Left renal pelvis (tissue), 4 donors: ENCODE data around the gene DDIT4. TPM values are rescaled to one million over a fixed set of nuclear protein-coding genes. Genes with fewer than 3 reads are reported as not detected.
"Not testable (repeated sequence)": the region's sequence is repeated elsewhere in the genome, so short reads cannot be mapped to it uniquely, and the experiment has no call there.

Source experiments
- DNase-seq, 4 donors: peaks; one replicate each; pipeline ENCODE4 v3.0.0-alpha.2; 2013; ENCODE audit warnings: low read depth in 4 of 4, low spot score in 3 of 4
- polyA plus RNA-seq, 4 donors: library from polyadenylated mRNA; unstranded; fragments of 120-200 nt; gene quantifications; one replicate each; pipeline ENCODE4 v1.2.1, GENCODE V29; 2013; ENCODE audit not compliant: insufficient read length in 4 of 4

The DDIT4 gene, protein sequence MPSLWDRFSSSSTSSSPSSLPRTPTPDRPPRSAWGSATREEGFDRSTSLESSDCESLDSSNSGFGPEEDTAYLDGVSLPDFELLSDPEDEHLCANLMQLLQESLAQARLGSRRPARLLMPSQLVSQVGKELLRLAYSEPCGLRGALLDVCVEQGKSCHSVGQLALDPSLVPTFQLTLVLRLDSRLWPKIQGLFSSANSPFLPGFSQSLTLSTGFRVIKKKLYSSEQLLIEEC
- polyA plus RNA-seq = 10 to 100 TPM; 35.6 to 68.8 (median 54.1) TPM

DNA sequence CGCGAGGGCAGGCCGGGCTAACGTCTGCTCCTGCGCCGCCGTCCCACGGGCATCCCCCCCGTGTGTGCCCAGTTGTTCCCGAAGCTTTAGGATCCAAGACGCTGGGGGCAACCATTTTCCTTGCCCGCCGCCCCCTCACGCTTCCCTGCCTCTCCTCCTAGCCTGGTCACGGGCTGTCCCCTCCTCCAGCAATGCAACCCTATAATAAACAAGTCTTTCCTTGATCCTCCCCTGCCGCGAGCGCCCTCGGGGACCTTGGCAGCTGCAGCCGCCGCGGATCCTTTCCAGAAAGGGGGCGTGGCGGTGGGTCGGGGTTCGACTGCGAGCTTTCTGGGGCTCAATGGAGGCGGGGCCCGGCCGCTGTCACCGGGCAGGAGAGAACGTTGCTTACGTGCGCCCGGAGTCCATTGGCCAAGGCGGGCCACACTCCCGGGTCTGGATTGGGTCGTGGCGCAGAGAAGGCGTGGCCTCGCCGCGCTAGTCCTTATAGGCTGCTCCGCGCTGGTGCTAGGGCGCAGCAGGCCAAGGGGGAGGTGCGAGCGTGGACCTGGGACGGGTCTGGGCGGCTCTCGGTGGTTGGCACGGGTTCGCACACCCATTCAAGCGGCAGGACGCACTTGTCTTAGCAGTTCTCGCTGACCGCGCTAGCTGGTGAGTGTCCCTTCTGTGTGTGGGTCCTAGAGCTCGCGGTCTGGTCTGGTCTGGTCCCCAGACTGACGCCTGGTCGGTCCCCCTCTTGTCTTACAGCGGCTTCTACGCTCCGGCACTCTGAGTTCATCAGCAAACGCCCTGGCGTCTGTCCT is at the start of gene DDIT4:
Gene DDIT4 (plus strand): TSS at position 515 of the 803 bp plus-strand sequence. CDS start 293 bp downstream, outside the sequence.
- peak; percentile 95 to 98 (median 96) for DNase-seq

DNA sequence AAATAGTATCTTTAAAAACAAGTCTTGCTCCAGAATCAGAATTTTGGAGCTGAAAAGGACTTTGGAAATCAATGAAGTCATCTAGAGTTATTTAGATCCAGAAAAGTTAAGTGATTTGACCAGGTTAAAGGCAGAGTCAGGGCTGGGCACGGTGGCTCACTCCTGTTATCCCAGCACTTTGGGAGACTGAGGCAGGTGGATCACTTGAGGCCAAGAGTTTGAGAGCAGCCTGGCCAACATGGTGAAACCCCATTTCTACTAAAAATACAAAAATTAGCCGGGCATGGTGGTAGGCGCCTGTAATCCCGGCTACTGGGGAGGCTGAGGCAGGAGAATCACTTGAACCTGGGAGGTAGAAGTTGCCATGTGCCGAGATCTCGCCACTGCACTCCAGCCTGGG is 49.5 kb upstream of the DDIT4 start:
- not testable (repeated sequence) for DNase-seq

DNA sequence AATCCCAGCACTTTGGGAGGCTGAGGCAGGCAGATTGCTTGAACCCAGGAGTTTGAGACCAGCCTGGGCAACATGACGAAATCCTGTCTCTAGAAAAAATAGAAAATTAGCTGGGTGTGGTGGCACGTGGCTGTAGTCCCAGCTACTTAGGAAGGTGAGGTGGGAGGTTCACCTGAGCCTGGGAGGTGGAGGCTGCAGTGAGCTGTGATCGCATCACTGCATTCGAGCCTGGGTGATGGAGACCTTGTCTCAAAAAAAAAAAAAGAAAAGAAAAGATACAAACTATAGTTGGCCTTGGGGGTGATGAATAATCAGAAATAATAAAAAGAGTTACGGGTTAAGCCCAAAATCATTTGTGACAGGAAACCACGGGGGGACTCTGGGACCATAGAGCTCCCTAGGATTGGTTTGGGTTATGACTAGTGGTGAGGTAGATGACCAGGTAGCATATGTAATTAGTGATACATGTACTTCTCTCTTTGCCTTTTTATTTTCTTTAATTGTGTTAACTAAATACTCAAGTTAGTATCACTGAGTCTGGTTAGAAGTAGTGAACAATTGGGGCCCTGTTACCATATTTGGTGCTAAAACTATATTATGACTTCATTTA is 47.2 kb upstream of the DDIT4 start:
- DNase-seq = no peak

DNA sequence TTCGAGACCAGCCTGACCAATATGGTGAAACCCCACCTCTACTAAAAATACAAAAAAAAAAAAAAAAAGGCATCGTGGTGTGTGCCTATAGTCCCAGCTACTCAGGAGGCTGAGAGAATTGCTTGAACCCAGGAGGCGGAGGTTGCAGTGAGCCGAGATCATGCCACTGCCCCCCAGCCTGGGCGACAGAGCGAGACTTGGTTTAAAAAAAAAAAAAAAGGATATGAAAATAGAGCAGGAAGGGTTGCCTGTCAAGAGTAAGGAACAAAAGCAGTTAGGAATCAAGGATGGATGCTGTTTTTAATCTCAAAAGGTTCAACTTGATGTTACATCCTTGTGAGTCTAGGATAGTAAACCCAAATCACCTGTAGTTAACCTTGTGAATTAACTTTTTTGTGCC is 45.9 kb upstream of the DDIT4 start:
- DNase-seq = no peak

DNA sequence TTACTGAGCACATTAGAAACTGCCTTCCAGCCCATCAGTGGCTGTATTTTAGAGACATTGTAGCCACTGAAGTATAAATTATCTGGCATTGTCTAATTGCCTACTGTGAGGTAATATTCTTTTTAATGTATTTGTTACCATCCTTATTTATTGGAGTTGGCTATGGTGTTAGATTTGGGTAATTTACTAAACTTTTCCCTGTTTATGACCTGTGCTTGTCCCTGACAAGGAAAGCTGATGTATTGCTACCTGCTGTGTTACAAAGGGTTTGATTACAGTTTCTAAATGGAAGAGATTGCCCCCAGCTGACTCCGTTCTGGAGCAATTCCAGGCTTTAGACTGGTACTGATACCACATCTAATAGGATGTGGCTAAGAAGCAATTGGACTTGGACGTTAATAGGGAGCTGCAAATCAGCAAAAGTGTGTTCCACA is 45.4 kb upstream of the DDIT4 start:
- no peak for DNase-seq

DNA sequence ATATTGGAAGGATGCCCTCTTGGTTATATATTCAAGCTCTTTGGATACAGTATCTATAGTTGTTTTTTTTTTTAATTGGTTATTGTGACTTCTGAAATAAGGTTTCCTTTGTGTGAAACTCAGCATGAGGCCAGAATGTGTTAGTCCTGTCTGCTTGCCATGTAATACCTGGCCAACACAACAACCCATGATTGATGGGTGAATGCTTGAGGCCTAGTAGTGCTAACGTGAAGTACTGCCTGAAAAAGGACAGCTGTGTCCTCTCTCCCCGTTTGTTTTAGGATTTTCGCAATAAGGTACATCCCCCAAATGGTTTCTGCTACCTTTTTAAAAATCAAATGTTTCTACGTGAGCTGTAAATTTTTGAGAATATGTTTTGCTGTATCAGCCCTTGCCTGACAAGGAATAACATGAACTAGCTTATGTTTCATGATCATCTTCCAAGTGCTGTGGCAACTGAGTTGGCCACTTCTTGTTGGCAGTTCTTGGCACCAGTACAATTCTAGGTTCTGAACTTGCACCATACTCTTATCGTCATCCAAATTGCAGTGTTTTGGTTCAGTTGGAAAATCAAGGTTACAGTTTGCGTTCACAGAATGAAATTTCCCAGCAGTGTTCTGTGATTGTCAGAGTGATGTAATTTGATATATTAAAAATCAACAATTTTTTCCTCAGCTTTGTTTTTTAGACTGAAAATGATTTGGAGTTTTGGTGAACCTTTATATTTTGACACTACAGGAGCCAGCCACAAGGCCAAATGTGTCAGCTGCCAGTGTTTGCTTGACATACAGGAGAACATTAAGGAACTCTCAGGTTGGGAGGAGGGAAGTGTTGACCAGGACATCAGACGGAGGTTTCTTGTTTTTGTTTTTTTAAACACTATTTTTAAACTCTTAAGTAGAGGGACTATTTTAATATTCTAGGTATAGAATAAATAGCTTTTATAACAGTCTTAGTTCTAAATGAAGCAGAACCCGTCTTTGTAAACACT is 44.2 kb upstream of the DDIT4 start:
- no peak for DNase-seq

DNA sequence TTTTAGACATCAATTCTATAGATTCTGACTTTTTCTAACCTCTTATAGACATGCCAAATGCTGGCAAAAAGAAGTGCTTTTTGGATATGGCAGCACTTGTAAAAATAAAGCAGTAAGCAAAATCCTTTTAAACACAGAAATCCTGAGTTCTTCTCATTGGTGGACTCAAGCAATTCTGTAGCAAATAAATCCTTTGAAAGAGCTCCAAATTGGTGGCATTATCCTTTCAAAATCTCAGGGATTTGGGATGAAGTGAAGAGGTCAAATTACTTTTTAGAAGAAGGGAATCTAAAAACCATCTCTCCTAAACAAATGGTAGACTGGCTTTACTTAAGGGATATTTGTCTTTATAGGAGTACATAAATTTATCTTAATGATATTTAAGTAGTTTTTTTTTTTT is 40.1 kb upstream of the DDIT4 start:
- no peak for DNase-seq

DNA sequence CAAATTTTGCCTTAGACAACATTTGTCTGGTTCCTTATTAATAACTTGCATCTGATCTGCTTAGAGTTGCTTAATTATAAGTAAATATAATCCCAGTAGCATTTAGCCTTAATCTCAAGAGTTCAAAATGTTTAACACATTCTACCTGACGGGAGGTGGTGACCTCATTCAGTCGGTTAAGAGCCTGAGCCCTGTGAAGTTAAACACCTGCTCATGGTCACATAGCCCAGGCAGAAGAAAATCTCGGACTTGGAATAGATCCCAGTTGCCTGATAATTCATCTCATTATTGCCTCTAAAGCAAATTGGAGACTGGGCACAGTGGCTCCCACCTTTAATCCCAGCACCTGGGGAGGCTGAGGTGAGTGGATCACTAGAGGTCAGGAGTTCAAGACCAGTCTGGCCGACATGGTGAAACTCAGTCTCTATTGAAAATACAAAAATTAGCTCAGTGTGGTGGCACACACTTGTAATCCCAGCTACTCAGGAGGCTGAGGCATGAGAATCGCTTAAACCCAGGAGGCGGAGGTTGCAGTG is 39.1 kb upstream of the DDIT4 start:
- no peak for DNase-seq

DNA sequence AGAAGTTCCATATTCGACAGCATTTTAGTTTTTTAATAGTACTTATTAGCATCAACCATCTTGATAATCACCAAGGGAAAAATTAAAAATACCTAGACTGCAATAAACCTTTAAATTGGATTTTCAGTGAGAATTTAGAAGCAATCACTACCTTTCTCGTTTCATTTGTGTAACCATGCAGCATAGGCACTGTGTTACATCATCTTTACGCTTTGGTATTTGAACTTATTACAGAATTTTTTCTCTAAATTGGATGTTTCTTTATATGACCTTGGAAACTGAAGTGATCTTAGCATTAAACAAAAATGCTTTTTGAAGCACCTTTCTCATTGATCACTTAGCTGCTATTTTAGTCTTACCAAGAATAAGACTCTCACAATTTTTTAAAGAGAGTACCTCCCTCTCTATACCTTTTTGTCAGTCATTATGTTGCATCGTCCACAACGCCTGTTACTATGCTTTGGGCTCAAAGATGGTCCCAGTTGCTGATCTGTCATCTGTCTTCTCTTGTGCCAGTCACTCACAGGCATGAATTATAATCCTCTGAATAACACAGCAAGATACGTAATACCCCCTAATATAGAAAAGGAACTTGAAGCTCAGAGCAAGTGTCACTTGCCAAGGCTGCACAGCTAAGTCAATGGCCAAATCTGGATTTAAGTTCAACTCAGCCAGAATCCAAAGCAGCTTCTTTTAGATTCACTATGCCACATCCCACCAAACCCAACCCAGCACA is 38.0 kb upstream of the DDIT4 start:
- no peak for DNase-seq

DNA sequence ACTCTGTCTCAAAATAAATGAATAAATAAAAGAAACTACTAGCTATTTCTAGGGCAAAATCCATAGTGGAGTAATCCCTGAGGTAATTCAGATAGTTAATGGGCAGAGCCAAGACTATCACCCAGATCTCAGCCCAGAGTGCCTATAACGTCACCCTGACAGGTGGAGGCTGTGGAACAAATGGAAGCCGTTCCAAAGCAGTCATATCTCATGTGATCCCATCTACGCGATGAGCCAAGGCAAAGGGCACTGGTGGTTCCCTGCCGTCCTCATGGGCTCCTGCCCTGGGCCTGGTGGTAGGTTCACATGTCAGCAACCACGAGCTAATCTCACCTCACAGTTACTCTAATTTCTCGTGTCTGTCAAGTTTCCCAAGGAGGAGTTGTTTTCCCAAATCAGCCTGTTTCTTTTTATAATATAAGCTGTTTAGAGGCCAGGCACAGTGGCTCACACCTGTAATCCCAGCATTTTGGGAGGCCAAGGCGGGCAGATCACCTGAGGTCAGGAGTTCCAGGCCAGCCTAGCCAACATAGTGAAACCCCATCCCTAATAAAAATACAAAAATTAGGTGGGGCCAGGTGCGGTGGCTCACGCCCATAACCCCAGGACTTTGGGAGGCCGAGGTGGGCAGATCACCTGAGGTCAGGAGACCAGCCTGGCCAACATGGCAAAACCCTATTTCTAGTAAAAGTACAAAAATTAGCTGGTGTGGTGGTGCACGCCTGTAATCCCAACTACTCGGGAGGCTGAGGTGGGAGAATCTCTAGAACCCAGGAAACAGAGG is 35.1 kb upstream of the DDIT4 start:
- no peak for DNase-seq

DNA sequence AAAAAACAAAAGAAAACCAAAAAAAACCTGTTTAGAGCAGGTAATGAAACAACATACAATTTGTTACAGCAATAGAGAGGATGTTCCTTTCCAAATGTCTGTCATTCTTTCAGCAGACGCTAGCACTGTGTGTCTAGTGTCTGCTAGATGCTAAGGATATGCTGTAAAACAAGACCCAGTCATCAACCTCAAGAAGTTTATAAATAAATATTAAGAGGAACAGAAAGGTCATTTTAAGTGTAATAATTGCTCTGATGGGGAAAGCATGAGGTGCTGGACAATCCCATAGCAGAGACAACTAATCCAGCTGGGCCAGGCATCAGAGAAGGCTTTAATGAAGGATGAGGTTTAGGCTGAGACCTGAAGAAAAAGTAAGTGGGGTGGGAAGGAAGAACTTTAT is 34.3 kb upstream of the DDIT4 start:
- DNase-seq = no peak

DNA sequence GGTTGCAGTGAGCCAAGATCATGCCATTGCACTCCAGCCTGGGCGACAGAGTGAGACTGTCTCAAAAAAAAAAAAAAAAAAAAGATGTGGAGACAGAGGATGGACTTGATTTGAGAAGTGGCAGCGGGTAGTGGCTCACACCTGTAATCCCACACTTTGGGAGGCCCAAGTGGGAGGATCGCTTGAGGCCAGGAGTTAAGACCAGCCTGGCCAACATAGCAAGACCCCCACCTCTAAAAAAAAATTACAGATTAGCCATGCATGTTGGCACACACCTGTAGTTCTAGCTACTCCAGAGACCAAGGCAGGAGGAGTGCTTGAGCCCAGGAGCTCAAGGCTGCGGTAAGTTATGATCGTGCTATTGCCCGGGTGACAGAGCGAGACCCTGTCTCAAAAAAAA is 33.4 kb upstream of the DDIT4 start:
- no peak for DNase-seq

DNA sequence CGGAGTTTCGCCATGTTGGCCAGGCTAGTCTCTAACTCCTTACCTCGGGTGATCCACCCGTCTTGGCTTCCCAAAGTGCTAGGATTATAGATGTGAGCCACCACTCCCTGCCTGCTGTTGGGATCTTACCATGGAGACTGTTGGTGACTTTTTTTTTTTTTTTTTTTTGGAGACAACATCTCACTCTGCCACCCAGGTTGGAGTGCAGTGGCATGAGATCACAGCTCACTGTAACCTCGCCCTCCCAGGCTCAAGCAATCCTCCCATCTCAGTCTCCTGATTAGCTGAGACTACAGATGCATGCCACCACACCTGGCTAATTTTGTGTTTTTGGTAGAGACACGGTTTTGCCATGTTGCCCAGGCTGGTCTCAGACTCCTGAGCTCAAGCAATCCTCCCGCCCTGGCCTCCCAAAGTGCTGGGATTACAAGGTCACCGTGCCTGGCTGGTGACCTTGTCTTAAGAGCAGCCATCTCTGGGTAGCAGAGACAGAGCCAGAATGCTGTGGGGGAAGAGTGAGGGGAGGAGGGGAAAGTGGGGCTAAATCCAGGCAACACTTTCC is 32.0 kb upstream of the DDIT4 start:
- no peak for DNase-seq

DNA sequence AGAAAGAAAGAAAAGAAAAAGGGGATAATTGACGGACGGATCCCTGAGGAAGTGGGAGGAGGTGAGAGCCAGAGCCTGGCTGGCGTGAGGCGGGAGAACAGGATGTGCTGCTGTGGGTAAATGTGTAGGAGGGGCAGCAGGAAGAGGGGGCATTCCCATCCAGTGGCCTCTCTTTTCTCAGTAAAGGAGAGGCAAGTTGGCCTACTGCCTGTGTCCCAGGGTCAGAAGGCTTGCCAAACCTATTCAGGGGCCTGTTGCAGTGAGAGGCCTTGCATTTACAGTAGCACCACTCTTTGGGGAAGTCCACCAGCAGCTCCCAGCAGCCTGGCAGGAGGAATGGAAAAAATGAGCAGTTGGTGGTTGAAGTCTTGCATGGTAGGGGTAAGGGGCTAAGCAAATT is 31.0 kb upstream of the DDIT4 start:
- no peak for DNase-seq

DNA sequence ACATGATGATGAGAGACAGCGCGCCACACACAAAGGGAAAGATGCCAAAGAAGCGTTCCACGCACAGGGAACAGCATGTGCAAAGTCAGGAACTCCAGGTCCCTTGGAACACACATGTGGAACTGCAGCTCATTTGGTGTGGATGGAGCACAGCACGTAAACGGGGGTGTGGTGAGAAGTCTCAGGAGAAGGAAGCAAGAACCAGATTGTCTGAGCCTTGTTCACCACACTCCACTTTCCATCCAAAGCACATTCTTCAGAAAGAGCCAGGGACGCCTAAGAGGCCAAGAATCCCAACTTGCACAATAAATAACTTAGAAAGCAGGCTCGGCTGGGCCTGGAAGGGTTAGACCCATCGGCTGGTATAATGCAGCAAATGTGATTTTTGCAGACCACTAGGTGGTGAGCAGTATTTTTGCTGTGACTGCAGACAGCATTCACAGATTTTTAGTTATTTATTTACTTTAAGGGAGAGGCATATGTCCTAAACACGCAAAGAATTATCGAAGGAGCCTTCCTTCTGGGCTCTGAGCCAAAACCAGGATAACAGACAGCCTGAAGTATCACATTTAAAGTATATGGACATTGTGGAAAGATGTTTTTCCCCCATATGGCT is 29.8 kb upstream of the DDIT4 start:
- peak in 2 of 4 donors; percentile 60 to 66 for DNase-seq

DNA sequence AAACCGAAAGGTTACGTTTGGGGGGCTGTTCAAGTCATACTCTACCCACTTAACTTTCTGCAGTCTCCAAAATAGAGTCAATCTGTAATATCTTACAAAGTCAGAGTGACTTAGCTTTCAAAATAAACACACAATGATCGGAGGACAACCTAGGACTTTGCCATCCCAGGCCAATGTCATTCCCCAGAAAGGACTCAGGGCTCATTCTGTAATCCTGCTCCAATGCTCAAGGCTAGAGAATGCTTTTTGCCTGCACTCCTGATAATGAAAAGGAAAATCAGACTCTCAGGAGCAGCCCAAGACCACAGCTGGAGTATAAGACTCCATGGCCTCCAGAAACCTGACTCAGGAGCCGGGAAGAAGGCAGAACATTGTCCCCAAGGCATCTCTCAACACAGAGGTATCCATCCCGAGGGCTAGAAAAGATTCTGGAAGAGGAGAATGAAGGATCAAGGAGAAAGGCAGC is 29.1 kb upstream of the DDIT4 start:
- no peak for DNase-seq

DNA sequence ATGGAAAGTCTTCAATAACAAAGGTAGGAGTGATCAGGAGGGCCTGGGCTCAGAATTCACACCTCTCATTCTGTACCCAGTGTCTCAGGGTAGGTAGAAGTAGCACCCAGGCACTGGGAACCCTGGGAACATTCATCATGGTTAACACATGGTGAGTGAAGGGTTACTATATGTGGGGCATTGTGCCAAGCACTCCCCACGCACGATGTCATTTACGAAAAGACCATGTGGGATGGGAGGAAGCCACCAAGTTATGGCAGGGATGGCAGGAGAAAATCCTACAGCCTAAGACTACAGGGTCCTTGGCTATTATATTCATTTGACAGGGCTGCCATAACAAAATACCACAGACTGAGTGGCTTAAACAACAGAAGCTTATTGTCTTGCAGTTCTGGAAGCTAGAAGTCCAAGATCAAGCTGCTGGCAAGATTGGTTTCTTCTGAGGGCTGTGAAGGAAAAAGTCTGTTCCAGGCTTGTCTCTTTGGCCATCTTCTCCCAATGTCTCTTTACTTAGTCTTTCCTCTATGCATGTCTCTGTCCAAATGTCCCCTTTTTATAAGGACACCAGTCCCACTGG is 27.7 kb upstream of the DDIT4 start:
- DNase-seq = no peak
